ENCODE measurements around the gene SFMBT2. TPM values are rescaled to one million over a fixed set of nuclear protein-coding genes. Genes with fewer than 3 reads are reported as not detected.

Gene SFMBT2
- 0.05 and 0.14 TPM in 2 replicates for total RNA-seq

DNA sequence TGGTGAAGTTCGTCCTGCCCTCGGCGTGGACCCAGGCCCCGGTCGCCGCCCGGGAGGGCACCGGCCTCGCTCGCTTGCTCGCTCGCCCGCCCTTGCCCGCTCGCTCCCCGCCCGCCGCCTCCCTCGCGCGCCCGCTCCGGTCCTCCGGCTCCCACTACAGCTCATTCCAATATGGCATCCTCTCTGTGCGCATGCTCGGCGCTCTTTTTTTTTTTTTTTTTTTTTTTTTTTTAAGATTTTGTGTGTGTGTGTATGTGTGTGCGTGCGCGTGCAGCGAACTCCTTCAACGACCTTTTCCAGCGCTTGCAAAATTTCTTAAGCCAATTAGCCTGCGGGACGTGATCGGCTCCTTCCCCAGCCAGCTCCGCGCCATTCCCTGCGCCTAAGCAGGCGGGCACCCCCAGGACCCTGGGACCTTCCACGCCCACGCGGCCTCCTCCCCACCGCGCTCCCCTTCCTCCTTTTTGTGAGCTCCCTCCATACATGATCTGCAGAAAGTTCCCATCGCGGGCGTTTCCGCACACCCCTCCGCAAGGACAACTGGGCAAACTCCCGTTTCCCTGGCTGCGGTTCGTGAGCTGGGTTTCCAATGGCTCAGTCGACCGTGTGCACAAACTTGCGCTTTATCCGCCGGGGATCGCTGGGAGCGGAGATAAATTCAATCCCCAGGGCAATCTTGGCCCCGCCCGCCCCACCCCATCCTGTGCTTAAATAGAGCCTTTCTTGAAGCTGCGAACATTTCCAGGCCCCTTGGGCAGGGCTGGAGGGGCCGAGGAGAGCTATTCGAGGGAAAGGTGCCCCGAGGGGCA, at the start of gene SFMBT2:
Gene SFMBT2, minus strand, starts transcription at position 173 of the 809 bp plus-strand sequence. CDS start 29,136 bp downstream, outside the sequence.

Measured in airway epithelial cell (primary cell).